Measurements from ENCODE around the gene ANP32E. TPM values are rescaled to one million over a fixed set of nuclear protein-coding genes. Genes with fewer than 3 reads are reported as not detected.

The ANP32E gene
- total RNA-seq, 1 donor from 2014 or later, result 71.9 TPM

DNA sequence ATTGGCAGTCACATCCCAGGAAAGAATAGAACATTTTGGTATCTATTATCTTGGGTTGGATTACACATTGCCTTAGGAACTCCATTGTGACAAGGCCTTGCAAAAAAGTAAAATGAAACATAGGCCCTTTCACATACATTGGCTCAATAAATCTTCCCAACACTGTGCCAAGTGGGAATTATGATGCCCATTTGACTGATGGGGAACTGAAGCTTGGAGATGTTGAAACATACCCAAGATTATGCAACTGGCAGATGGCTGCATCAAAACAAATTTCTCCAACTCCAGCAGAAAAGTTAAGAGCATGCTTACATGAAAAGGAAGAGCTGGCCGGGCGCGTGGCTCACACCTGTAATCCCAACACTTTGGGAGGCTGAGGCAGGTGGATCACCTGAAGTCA is 59.3 kb downstream of the ANP32E start:
- no peak for DNase-seq (ENCODE audit: extremely low spot score, unreplicated experiment)
- H3K27ac Mint-ChIP-seq, result no peak overlapping the region
- TF ChIP-seq, protein P1, sequence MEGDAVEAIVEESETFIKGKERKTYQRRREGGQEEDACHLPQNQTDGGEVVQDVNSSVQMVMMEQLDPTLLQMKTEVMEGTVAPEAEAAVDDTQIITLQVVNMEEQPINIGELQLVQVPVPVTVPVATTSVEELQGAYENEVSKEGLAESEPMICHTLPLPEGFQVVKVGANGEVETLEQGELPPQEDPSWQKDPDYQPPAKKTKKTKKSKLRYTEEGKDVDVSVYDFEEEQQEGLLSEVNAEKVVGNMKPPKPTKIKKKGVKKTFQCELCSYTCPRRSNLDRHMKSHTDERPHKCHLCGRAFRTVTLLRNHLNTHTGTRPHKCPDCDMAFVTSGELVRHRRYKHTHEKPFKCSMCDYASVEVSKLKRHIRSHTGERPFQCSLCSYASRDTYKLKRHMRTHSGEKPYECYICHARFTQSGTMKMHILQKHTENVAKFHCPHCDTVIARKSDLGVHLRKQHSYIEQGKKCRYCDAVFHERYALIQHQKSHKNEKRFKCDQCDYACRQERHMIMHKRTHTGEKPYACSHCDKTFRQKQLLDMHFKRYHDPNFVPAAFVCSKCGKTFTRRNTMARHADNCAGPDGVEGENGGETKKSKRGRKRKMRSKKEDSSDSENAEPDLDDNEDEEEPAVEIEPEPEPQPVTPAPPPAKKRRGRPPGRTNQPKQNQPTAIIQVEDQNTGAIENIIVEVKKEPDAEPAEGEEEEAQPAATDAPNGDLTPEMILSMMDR (conservative IDR thresholded peaks at IDR 0.05), result no peak
- peaks cover 10% of the 10 kb centered on the region for H3K4me1 Mint-ChIP-seq (ENCODE audit: unreplicated experiment)
- H3K4me3 Mint-ChIP-seq, result no peak overlapping the region
- H3K9me3 Mint-ChIP-seq, result no peaks in the 10 kb centered on the region
- H3K27me3 Mint-ChIP-seq, result no peaks in the 10 kb centered on the region
- no peaks in the 10 kb centered on the region for H3K36me3 Mint-ChIP-seq

DNA sequence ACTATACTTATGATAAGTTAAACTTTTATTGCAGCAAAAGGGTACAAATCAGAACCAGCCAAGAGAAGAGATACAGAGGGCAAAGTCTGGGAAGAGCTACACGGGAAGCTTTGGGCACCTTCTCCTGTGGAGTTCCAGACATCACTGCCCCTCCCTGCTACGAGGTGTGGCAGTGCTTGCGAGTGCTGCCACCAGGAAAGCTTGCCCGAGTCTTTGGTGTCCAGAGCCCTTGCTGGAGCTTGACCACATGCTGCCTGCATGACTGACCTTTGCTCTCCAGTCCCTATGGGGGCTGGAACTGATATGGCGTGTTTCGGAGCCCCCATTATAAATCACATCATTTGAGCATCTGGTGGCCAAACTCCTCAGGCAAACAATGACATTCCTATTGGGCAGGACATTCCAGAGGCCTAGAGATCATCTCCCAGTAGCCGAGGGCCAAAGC is 62.7 kb downstream of the ANP32E start:
- TF ChIP-seq, protein P1 (conservative IDR thresholded peaks at IDR 0.05), result no peak
- Mint-ChIP-seq H3K9me3 (no peaks in the 10 kb centered on the region), H3K27me3 (no peaks in the 10 kb centered on the region), H3K4me1 (ENCODE audit: unreplicated experiment) (peaks cover 13% of the 10 kb centered on the region), H3K36me3 (no peaks in the 10 kb centered on the region), H3K27ac (peak overlapping the region; percentile 74), H3K4me3 (peak overlapping the region; percentile 27)
- DNase-seq (ENCODE audit: extremely low spot score, unreplicated experiment), result no peak

DNA sequence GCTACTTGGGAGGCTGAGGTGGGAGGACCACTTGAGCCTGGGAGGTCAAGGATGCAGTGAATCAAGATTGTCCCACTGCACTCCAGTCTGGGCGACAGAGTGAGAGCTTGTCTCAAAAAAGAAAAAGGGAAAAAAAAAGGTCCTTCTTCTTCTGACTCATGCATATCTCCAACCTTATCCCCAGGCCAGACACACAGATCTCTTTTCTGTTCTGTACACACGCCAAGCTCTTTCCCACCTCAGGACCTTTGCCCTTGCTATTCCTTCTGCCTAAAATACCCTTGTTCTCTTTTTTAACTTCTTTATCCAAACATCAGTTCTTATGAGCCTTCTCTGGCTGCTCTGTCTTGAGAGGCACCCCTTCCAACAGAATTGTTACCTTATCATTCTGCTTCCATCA is 64.1 kb downstream of the ANP32E start:
- Mint-ChIP-seq H3K4me1 (ENCODE audit: unreplicated experiment) (peaks cover 14% of the 10 kb centered on the region), H3K27ac (peak overlapping the region; percentile 7)

DNA sequence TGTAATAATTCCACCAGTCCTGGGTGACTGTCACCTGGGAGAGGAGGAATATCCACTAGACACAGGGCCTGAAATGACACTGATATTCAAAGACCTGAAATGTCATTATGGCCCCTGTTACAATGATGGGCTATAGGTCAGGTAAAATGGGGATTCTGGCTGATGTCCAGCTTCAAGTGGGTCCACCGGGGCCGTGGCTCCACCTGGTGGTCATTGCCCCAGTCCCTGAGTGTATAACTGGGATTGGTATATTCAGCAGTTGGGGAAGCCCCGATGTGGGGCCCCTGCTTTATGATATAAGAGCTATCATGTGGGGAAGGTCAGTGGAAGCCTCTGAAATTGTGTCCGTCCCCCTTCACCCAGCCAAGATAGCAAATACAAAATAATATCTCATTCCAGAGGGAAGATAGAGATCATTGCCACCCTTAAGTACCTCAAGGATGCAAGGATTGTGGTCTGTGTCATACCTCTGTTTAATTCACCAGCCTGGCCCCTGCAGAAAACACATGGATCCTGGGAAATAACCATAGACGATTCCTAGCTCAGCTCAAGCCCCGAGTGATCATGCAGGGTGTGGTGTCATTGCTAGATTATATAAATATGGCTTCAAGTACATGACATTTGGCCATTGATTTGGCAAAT is 66.8 kb downstream of the ANP32E start:
- Mint-ChIP-seq H3K9me3 (no peaks in the 10 kb centered on the region), H3K27me3 (no peaks in the 10 kb centered on the region), H3K4me3 (no peak overlapping the region), H3K27ac (no peak overlapping the region), H3K4me1 (ENCODE audit: unreplicated experiment) (peaks cover 34% of the 10 kb centered on the region), H3K36me3 (no peaks in the 10 kb centered on the region)
- DNase-seq (ENCODE audit: extremely low spot score, unreplicated experiment), result no peak
- TF ChIP-seq, protein P1 (conservative IDR thresholded peaks at IDR 0.05), result peak; percentile 83

More for the DNA sequence above, 64.1 kb downstream of the ANP32E start:
- H3K36me3 Mint-ChIP-seq, result no peaks in the 10 kb centered on the region
- no peaks in the 10 kb centered on the region for H3K27me3 Mint-ChIP-seq
- H3K4me3 Mint-ChIP-seq, result no peak overlapping the region
- TF ChIP-seq, protein P1 (conservative IDR thresholded peaks at IDR 0.05), result no peak
- no peak for DNase-seq (ENCODE audit: extremely low spot score, unreplicated experiment)
- H3K9me3 Mint-ChIP-seq, result no peaks in the 10 kb centered on the region

Other genes with a start within 250 kb of the ANP32E start
- 31.6 and 35.9 TPM in 2 replicates for gene OTUD7B, start 225.4 kb downstream of the ANP32E start, total RNA-seq (ENCODE audit: low replicate concordance)
- gene VPS45, start 168.3 kb downstream of the ANP32E start, total RNA-seq (ENCODE audit: low replicate concordance), result 25.9 and 41.5 TPM in 2 replicates
- 27.1 and 72.0 TPM in 2 replicates for gene PLEKHO1, start 86.2 kb downstream of the ANP32E start, total RNA-seq (ENCODE audit: low replicate concordance)
- 0.43 and 42.9 TPM in 2 replicates for gene CA14, start 21.7 kb upstream of the ANP32E start, total RNA-seq (ENCODE audit: low replicate concordance)
- gene APH1A, start 32.9 kb upstream of the ANP32E start, total RNA-seq (ENCODE audit: low replicate concordance), result 148 and 174 TPM in 2 replicates
- 3.8 and 29.6 TPM in 2 replicates for gene C1orf54, start 36.7 kb upstream of the ANP32E start, total RNA-seq (ENCODE audit: low replicate concordance)
- gene CIART, start 46.4 kb upstream of the ANP32E start, total RNA-seq (ENCODE audit: low replicate concordance), result 1.4 and 5.1 TPM in 2 replicates
- gene MRPS21, start 57.7 kb upstream of the ANP32E start, total RNA-seq (ENCODE audit: low replicate concordance), result 81.7 and 84.4 TPM in 2 replicates
- 52.5 and 70.2 TPM in 2 replicates for gene PRPF3, start 85.4 kb upstream of the ANP32E start, total RNA-seq (ENCODE audit: low replicate concordance)
- 30.9 and 37.8 TPM in 2 replicates for gene RPRD2, start 128.0 kb upstream of the ANP32E start, total RNA-seq (ENCODE audit: low replicate concordance)

All from type B pancreatic cell (in vitro differentiated cells).